GM21786 (cell line): Measurements from ENCODE around the gene GRID2.
"Not testable (repeated sequence)": the region's sequence is repeated elsewhere in the genome, so short reads cannot be mapped to it uniquely, and the experiment has no call there.

ENCODE experiments used
- ATAC-seq: cut with Tn5 transposase; IDR thresholded peaks from one replicate; pipeline ENCODE4 v1.9.1; 2021; ENCODE audit not compliant: unreplicated experiment

GRID2 gene

DNA sequence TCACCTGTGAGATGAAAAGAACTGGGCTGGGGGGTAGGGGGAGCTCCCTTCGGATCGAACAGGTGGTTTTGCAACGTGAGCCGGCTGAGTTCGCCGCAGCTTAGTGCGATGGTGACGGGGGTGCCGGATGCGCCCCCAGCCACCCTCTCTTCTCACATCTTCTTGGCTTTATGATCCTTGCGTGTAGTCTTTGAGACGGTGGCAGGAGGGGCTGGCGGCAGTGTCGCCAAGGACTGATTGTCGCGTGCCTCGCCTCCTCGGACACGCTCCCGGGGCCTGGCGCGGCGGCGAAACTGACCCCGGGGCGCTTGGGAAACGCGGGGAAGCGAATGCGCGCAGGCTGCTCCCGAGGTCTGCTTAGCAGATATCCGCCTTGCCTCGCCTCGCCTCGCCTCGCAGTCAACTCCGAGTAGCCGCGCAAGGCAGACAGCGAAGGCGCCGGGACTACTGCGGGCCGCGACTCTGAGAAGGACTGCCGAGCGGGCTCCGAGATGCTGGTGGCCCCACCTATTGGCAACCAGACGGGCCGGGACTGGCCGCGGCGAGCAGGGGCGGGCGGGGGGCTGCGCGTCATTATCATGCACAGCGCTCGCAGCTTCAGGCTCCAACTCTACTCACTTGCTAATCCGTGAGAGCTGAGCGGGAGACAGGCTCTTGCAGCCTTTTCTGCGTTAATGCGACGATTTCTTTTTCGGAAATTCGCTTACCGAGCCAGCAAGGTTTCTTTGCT is 1.5 kb downstream of the GRID2 start:
- ATAC-seq, result no peak

DNA sequence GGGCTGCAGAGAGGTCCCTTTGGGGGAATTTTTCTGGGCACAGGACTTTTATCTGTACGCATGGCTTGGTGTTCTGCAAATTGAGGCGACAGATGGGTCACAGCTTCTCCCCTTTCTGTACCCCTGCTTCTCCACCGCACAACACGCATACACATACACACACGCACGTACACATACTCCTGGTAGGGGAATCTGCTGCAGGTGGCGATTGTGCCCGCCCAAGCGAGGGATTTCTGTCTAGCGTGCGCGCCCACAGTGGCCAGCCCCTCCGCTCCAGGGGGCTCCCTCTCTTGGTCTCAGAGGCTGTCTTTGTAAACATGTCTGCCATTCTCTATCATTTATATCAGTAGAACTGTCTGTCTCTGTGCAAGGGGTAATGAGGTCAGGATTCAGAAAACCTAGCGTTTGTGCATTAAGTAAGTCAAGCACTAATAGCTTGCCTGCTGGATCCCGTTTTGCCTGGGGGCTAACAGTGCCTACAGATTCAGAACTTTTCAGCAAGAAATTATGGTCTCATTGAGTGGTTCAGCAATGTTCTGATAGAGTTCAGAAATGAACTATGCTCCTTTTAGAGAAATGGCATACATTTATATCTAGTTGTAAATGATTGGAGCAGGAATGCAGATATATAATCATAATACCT is 2.2 kb downstream of the GRID2 start:
- no peak for ATAC-seq

DNA sequence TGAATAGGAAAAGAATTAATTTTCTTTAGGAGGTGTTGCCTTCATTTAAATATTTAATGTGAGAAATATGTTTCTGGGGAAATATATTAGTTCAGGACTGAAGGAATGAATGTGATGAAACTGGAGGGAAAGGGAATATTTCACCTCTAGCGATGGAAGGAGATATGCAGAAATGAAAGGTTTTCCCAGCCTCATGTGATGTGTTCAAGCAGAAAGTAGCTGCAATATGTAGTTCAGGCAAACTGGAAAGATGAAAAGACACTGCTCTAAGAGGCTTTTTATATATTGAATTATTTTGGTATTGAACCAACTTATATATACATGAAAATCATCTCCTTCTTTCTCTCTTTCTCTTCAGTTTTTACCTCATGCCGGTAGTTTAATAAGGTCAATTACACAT is 3.4 kb downstream of the GRID2 start:
- no peak for ATAC-seq

DNA sequence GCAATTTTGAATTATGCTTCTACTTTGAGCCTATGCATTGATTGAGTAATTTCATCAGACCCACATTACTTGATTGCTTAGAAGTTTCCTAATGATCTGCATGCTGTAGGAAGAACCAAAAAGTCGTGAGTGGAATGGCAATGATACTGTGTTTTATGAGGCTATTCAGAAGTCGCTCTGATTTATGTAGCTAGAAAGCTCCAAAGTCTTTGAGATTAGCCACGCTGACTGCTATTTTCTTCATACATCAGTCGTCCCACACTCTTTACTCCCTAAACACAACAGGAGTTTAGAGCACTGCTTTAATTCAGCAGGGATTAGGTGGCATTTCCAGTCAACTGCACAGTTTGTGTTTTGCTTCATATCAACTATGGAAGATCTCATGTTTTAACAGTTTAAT is 4.1 kb downstream of the GRID2 start:
- no peak for ATAC-seq

DNA sequence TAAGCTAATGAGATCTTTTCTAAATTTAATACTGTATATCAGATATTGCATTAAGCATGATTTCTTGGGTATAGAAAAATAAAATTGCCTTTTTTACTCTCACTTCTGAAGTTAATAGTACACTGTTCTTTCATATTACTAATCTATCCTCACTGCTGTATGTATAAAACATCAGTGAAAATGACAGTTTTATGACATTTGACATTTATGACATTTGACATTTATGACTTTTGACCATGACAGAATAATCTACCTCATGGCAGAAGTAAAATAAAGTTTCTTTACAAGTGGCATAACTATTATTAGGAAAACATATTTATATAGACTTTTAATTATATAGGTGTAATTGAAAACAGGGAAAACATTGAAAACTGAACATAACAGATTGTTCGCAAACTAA is 13.3 kb downstream of the GRID2 start:
- ATAC-seq, result no peak

DNA sequence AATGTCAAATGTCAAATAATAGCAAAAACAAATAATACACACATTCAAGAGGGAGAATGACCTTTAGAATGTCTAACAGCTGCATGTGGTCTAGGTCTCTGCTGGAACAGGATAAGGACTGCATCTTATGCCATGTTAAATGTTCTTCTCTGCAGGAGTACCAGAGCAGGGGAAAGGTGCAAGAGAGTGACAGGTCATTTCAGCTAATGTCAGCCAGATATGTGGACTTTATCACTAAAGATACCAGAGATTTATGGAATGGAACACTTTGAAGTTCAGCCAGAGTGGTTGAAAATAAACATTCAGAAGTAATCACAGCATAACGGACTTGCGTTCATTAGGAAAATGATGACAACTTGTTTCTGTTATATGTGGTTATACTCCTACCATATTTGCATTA is 24.3 kb downstream of the GRID2 start:
- ATAC-seq, result no peak

DNA sequence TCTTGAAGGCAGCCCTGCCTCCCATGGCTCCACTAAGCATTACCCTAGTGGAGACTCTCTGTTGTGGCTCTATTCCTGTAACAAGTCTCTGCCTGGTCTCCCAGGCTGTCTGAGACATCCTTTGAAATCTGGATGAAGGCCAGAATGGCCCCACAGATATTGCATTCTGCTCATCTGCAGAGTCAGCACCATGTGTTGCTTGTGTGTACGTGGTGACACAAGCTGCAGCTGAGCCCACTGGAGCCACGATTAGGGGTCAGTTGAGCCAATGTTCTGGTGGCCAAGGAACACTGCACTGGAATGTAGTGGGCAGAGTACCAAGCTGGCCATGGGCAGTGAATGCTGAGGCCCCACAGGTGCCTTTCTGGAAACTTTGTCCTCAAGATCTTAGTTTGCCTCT is 29.2 kb downstream of the GRID2 start:
- ATAC-seq, result no peak

DNA sequence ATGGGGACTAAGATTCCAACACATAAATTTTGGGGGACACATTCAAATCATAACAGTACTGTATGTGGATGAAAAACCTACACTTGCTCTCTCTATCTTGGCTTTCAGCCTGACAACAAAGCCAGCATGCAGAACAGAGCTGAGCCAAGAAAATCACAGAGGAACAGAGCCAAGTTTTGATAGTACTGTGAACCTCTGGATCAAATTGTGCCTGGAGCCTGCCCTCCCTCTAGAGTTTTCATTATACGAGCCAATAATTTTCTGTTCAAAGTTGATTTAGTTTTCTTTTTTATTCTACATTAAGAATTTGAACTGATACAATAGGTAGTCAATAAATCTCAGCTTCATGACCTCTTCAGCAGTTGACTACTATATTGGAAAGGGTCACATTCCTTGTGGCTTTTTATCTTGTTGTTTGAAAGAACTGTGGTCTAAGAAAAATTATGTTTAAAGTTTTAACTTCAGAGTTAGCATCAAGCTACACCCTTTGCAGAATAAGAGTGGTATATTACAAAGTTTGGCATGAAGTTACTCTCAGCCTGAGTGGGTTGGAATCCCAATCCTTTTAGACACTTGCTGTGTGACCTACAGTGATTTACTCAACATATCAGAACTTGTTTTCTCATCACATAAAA is 31.1 kb downstream of the GRID2 start:
- no peak for ATAC-seq

DNA sequence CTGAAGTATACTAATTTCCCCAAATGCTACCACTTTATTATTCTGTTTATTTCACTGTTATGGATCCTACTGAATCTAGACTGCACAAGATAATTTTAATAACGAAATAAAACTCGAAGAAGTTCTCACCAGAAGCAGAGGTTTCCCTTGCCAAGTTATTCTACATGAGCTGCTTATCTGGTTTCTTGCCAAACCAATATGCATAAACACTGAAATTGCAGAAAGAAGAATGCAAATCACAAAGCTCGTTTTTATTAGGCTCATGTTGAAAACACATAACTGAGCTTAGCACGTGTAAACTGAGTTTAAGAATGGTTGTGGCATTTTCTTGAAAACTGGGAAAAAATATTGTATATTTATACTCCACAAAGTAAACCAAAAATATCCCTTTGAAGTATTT is 35.9 kb downstream of the GRID2 start:
- ATAC-seq, result no peak

DNA sequence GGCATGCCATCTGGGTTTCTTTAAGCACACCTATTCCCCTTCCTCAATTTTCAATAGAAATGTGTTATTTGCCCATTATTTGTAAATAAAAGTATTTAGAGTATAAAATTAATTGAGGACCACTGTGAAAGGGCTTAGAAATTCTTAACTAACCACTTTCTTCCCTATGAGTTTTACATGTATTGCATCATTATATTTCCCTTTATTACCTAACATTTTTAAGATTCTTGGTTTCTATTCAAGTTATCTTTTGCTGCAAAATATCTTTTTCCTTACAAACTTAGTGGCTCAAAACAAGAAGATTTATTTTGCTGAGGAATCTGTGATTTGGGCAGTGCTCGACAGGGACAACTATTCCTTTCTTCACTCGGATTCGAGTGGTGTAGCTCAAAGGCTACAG is 40.5 kb downstream of the GRID2 start:
- no peak for ATAC-seq

DNA sequence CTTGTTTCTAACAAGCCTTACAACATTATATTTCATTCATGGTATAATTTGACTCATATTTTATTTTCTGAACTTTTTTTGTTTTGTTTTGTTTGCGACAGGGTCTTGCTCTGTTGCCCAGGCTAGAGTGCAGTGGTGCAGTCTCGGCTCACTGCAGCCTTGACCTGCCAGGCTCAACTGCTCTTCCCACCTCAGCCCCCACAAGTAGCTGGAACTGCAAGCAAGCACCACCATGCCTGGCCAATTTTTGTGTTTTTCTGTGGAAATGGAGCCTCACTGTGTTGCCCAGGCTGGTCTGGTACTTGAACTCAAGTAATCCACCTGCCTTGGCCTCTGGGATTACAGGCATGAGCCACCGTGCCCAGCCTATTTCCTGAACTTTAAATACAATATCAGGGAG is 42.5 kb downstream of the GRID2 start:
- no peak for ATAC-seq

DNA sequence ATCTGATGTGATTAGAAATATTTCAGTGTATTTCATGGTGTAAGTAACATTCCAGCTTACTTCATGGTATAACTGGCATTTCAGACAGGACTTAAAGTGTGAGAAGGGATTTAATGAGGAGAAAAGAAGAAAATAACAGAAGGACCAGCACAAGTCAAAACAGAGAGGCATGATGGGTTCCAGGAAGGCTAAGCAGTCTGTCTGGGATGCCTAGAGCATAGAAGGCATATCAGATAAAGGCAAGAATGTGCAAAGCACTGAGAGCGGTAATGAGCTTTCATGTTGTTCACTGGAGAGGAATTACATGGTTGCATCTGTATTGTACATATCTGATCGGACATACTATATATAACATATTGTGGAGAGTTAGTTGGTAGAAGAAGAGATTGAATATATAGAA is 54.2 kb downstream of the GRID2 start:
- ATAC-seq, result no peak

DNA sequence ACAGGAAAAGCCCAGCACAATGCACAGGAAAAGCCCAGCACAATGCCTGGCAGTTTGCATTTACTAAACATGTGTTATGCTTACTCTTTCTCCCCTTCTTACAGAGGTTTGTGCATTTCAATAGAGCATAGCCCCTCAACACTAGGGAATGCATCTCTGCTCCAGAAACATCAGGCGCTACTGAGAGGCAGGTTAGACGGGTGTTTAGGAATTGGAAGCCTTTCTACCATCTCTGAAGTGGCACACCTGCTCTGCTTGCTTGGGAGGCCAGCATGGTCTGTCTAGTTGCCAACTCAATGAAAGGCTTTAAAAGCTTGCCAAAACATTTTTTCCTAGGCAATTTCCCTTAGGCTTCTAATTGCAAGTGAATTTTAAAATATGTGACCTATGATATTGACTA is 55.7 kb downstream of the GRID2 start:
- no peak for ATAC-seq

DNA sequence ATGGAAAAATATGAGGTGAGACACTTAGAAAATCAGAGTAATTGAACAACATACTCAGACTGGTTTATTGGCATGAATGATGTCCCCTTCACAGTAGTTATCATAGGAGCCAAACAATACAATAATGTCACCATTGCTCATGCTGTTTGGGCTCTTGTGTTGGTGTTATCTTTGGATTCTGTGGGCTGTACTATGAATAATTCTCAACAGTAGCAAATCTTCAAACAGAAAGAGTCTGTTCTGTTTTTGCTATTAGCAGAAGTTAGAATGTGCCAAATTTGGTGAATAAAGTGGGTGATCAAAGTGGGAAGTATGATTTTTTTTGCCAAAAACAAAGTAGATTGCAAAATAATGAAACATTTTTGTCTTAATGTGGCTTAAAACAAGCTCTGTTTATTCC is 58.3 kb downstream of the GRID2 start:
- ATAC-seq, result no peak

DNA sequence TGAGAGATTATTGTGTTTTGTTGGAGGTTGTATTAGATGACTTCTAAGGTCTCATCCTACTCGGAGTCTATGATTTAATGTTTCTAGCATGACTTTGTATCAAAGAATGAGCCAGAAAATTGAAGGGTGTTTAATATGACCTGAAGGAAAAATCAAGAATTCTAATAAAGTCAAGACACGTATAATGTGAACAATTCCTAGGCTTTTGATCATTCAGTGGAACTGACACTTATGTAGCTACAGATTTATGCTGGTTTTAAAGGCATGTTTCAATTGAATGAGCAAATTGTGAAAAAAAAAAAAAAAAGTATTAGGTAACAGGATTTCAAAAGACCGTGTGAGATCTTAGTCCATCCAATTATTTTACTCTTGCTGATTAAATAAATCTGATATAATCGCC is 64.9 kb downstream of the GRID2 start:
- ATAC-seq, result no peak

DNA sequence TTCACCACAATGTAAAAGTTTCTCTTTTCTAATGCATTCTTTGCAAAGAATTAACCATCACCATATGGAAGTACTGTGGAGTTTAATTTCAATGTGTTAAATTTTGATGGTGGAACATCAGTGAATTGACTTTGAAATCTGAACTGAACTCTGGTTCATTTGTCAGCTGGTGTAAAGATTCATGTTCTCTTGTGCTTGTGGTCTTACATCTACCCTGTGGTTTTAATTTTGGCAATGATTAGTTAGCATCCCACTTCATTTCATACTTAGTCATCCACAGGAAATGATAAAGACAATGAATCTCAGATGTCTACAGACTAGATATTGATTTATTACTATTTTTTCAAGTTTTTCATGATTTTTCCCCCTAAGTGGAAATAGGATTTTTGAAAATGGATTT is 77.8 kb downstream of the GRID2 start:
- no peak for ATAC-seq

DNA sequence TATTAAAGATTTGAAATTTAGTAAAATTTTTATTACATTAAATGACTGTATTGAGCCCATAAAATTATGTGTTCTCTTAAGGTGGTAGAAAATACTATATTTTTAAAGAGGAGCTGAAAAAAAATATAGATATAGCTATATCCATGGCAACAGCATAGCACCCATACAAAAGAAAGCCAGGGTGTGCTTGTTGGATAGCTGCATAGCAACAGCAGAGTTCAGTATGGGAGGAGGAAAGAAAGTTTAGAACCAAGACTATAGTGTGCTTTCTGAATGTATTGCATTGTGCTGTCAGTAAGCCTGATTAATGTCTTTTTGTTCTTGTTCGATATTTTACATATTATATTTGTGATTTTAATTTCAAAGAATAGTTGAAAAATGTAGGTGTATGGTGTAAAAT is 78.4 kb downstream of the GRID2 start:
- no peak for ATAC-seq

DNA sequence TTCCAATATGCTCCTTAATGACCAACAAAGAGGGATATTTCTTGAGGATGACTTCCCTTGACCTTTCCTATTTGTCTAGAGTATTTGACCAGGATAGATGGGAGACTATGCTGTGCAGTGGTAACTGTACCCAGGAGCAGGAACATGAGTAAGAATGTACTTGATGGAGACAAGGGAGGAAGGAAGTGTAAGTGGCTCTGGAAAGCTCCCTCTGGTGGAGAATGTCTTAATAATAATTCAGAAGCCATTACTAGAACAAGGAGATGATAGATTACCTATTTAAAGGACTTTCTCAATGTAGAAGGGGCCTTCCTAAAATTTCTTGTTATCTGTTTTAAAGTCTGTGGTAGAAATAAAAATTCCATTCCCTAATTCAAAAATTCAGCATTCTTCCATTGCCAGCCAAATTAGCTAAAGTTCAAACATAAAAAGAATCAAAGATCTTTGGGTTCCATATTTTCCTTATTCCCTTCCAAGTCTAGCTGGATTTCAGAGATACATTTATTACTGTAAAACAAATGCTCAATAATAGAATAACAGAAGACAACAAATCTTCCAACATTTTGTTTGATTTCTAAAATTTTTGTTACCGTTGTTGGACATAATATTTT is 83.8 kb downstream of the GRID2 start:
- peak; percentile 71 for ATAC-seq

DNA sequence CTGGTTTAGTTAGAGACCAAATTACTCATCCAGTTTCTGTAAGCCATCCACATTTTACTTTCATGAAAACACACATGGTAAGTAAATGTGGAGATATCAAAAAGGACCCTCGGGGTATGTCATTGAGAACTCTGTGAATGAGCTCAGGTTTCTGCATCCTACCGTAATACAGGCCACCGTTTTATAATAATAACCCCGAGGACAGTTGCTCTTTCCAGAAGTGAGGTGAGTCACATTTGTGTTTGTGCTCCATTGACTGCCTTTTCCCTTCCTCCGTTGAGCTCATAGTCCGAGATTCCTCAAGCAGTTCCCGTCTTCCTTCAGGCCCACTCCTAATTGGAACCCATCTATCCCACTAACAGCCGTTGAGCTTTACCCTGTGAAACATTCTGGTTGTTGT is 95.3 kb downstream of the GRID2 start:
- ATAC-seq, result no peak

DNA sequence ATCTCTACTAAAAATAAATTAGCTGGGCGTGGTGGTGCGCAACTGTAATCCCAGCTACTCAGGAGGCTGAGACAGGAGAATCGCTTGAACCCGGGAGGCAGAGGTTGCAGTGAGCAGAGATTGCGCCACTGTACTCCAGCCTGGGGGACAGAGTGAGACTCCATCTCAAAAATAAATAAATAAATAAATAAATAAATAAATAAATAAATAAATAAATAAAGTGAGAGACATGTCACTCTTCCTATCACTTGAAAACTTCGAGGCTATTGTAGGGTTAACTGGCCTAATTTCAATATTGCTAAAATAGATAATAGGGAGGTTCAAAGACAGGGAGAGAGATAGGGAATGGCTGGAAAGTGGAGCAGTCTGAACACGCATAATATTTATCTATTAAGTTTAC is 99.8 kb downstream of the GRID2 start:
- not testable (repeated sequence) for ATAC-seq

DNA sequence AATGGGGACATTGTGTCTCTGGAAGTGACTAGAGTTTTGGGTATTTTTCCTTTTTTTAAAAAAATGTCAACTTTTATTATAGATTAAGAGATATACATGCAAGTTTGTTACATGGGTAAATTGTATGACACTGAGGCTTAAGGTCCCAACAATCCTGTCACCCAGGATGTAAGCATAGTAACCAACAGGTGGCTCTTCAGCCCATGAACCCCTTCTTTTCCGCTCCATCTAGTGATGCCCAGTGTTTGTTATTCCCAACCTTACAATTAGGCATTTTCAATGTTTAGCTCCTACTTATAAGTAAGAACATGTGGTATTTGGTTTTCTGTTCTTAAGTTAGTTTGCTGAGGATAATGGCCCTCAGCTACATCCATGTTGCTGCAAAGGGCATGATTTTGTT is 102.7 kb downstream of the GRID2 start:
- ATAC-seq, result no peak

DNA sequence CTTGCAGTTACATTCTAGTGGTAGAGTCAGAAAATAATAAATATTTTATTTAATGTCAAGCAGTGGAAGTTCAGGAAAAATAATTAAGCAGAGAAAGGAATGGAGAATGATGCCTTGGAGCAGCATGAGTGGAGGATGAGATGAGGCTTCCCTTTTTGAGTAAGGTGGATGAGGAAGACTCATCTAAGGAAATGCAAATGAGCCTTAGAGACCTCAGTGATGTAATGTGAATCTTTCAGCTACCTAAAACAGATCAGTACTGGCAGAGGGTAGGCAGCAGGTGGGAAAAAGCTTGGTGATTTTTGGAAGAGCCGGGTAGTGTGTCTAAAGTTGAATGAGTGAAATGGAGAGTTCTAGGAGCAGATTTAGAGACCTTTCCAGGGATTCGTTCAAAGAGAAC is 118.2 kb downstream of the GRID2 start:
- peak; percentile 81 for ATAC-seq
